H1 (cell line): Measurements from ENCODE around the gene PHC2. TPM values are rescaled to one million over a fixed set of nuclear protein-coding genes. Genes with fewer than 3 reads are reported as not detected.

ENCODE experiments used
- CTCF ChIA-PET: fragments of 300-600 bp; sonication (Branson Sonifier 250); formaldehyde crosslinking; loops from one replicate; lab custom pipeline; 2021; ENCODE audit not compliant: partially characterized antibody; lab: Charles Lee
- POLR2A ChIA-PET: fragments of 300-600 bp; sonication (Branson Sonifier 250); formaldehyde crosslinking; loops from one replicate; lab custom pipeline; 2021; ENCODE audit warnings: inconsistent platforms; ENCODE audit not compliant: partially characterized antibody; lab: Charles Lee
- DNase-seq, 2 experiments: peaks; one replicate each; pipeline versions ENCODE4 v3.0.0 to v3.0.0-alpha.2; 2010 to 2022; ENCODE audit warnings: low spot score in 2 of 2, low read depth in 1 of 2, mixed read lengths in 1 of 2
- FAIRE-seq: peaks from 2 replicates; lab custom pipeline; 2011; peaks lifted over from hg19 to GRCh38; lab: Jason Lieb, UNC
- H2AFZ ChIP-seq: 2 replicates; pipeline ENCODE4 v1.8.1; 2012; ENCODE audit warnings: low read length, inconsistent platforms
- H2AK5ac ChIP-seq: 2 replicates; pipeline ENCODE4 v1.6.1; 2013; ENCODE audit warnings: low read depth, low read length
- H2BK120ac ChIP-seq: replicated peaks from 2 replicates; pipeline ENCODE3; 2013; ENCODE audit warnings: low read depth, low read length, inconsistent platforms
- H2BK12ac ChIP-seq: 2 replicates; pipeline ENCODE4 v1.6.1; 2013; ENCODE audit warnings: low read depth, low read length
- H2BK15ac ChIP-seq: 2 replicates; pipeline ENCODE4 v1.6.1; 2013; ENCODE audit warnings: low read length
- H2BK20ac ChIP-seq: 2 replicates; pipeline ENCODE4 v1.6.1; 2013; ENCODE audit warnings: low read length
- H2BK5ac ChIP-seq: 2 replicates; pipeline ENCODE4 v1.6.1; 2013; ENCODE audit warnings: low read depth, low read length
- H3K14ac ChIP-seq: 2 replicates; pipeline ENCODE4 v1.6.1; 2013; ENCODE audit warnings: inconsistent platforms; ENCODE audit not compliant: insufficient read length
- H3K18ac ChIP-seq: 2 replicates; pipeline ENCODE4 v1.6.1; 2013; ENCODE audit warnings: low read length; ENCODE audit errors: extremely low read depth
- H3K23ac ChIP-seq: 2 replicates; pipeline ENCODE4 v1.6.1; 2013; ENCODE audit warnings: inconsistent platforms; ENCODE audit not compliant: insufficient read length
- H3K23me2 ChIP-seq: 2 replicates; pipeline ENCODE4 v1.6.1; 2013; ENCODE audit warnings: low read depth, low read length
- H3K27ac ChIP-seq: 2 replicates; pipeline ENCODE4 v1.6.1; 2011; ENCODE audit warnings: low read depth, low read length, inconsistent platforms
- H3K27me3 ChIP-seq, 4 experiments: replicated peaks in 1 of 4; 1 replicate in 1 of 4; 2 replicates in 3 of 4; pipeline versions ENCODE4 v1.6.1 to v1.8.1; 2011 to 2013; ENCODE audit warnings: low read length in 3 of 4, mild to moderate bottlenecking in 3 of 4, inconsistent platforms in 2 of 4, mixed read lengths in 2 of 4, moderate library complexity in 1 of 4; ENCODE audit not compliant: control insufficient read depth in 3 of 4, insufficient read depth in 3 of 4; ENCODE audit errors: extremely low read depth in 1 of 4
- H3K36me3 ChIP-seq, 4 experiments: 2 replicates each; pipeline versions ENCODE4 v1.6.1 to v1.8.1; 2011 to 2013; ENCODE audit warnings: mild to moderate bottlenecking in 4 of 4, low read length in 3 of 4, moderate library complexity in 2 of 4, control low read depth in 1 of 4, inconsistent platforms in 1 of 4; ENCODE audit not compliant: insufficient read depth in 4 of 4, control insufficient read depth in 2 of 4
- H3K4ac ChIP-seq: replicated peaks from 2 replicates; pipeline ENCODE3; 2013; ENCODE audit warnings: low read length, low read depth, mixed read lengths, inconsistent platforms; ENCODE audit not compliant: insufficient read length
- H3K4me1 ChIP-seq, 4 experiments: replicated peaks in 1 of 4; 1 replicate in 1 of 4; 2 replicates in 3 of 4; pipeline versions ENCODE4 v1.6.1 to v1.8.1; 2011 to 2013; ENCODE audit warnings: low read length in 3 of 4, inconsistent platforms in 2 of 4, mixed read lengths in 1 of 4; ENCODE audit not compliant: insufficient read depth in 4 of 4, control insufficient read depth in 3 of 4
- H3K4me2 ChIP-seq, 2 experiments: 2 replicates each; pipeline versions ENCODE4 v1.6.1 to v1.8.1; 2011 to 2013; ENCODE audit warnings: low read depth in 2 of 2, low read length in 2 of 2, control low read depth in 1 of 2, inconsistent platforms in 1 of 2, mild to moderate bottlenecking in 1 of 2; ENCODE audit not compliant: insufficient read depth in 1 of 2
- H3K4me3 ChIP-seq, 4 experiments: fragments of 200-600, 300-600 bp in 1 of 4; sonication (generic), shearing (Covaris generic), sonication (Bioruptor Twin) in 1 of 4; 2 replicates each; pipeline versions ENCODE4 v1.5.1 to v1.8.1; 2011 to 2016; ENCODE audit warnings: low read length in 4 of 4, low read depth in 3 of 4, control low read depth in 2 of 4, inconsistent platforms in 2 of 4, mild to moderate bottlenecking in 2 of 4, mixed read lengths in 1 of 4, moderate library complexity in 1 of 4; ENCODE audit not compliant: insufficient read depth in 2 of 4; ENCODE audit errors: extremely low read depth in 1 of 4
- H3K56ac ChIP-seq: replicated peaks from 2 replicates; pipeline ENCODE3; 2013; ENCODE audit warnings: low read depth, mild to moderate bottlenecking, mixed read lengths, low read length, inconsistent platforms; ENCODE audit not compliant: insufficient read length
- H3K79me1 ChIP-seq: 2 replicates; pipeline ENCODE4 v1.6.1; 2013; ENCODE audit warnings: low read depth, low read length, control low read depth
- H3K79me2 ChIP-seq, 2 experiments: 2 replicates each; pipeline versions ENCODE4 v1.6.1 to v1.8.1; 2012 to 2013; ENCODE audit warnings: low read length in 2 of 2, mild to moderate bottlenecking in 2 of 2, inconsistent platforms in 1 of 2; ENCODE audit not compliant: insufficient read depth in 2 of 2, control insufficient read depth in 1 of 2
- H3K9ac ChIP-seq, 4 experiments: replicated peaks in 1 of 4; 1 replicate in 1 of 4; 2 replicates in 3 of 4; pipeline versions ENCODE4 v1.6.1 to v1.8.1; 2011 to 2013; ENCODE audit warnings: low read depth in 3 of 4, low read length in 3 of 4, control low read depth in 2 of 4, mild to moderate bottlenecking in 2 of 4, moderate library complexity in 2 of 4, inconsistent platforms in 1 of 4; ENCODE audit errors: extremely low read depth in 1 of 4
- H3K9me3 ChIP-seq, 2 experiments: 2 replicates each; pipeline versions ENCODE4 v1.6.1 to v1.8.1; 2012 to 2013; ENCODE audit warnings: mild to moderate bottlenecking in 2 of 2, moderate library complexity in 2 of 2, control low read depth in 1 of 2, inconsistent platforms in 1 of 2, low read depth in 1 of 2, low read length in 1 of 2, mixed read lengths in 1 of 2; ENCODE audit not compliant: insufficient read depth in 2 of 2
- H4K20me1 ChIP-seq, 2 experiments: replicated peaks in 1 of 2; 2 replicates each; pipeline versions ENCODE3 to v1.8.1; 2011 to 2013; ENCODE audit warnings: inconsistent platforms in 2 of 2, low read length in 2 of 2, mild to moderate bottlenecking in 1 of 2; ENCODE audit not compliant: insufficient read depth in 2 of 2, control insufficient read depth in 1 of 2
- H4K5ac ChIP-seq: 2 replicates; pipeline ENCODE4 v1.6.1; 2013; ENCODE audit warnings: low read length, low read depth, mixed read lengths, inconsistent platforms; ENCODE audit not compliant: insufficient read length
- H4K8ac ChIP-seq: 2 replicates; pipeline ENCODE4 v1.8.0; 2013; ENCODE audit warnings: mild to moderate bottlenecking, moderate library complexity, low read length, inconsistent platforms; ENCODE audit not compliant: insufficient read depth; ENCODE audit errors: extremely low read depth
- H4K91ac ChIP-seq: replicated peaks from 2 replicates; pipeline ENCODE3; 2013; ENCODE audit warnings: low read length, mixed read lengths, inconsistent platforms; ENCODE audit not compliant: insufficient read length
- CEBPB ChIP-seq: IDR thresholded peaks from 2 replicates; pipeline ENCODE4 v1.6.1; 2012; ENCODE audit warnings: low read depth, low read length
- WGBS, 2 experiments: shearing (Covaris generic) in 1 of 2; methylation state at CpG; one replicate each; pipeline versions ENCODE4 v1.1.6 to v1.1.7; 2013 to 2015; ENCODE audit warnings: low lambda C conversion rate in 2 of 2, mixed read lengths in 2 of 2, inconsistent platforms in 1 of 2, low coverage in 1 of 2, missing lambda C conversion rate in 1 of 2; ENCODE audit not compliant: insufficient replicate concordance in 2 of 2, insufficient coverage in 1 of 2, insufficient read length in 1 of 2; ENCODE audit errors: extremely low coverage in 1 of 2, missing lambda C conversion rate in 1 of 2; 5-methylcytosine and 5-hydroxymethylcytosine counted together
- polyA plus RNA-seq, 7 experiments: library from polyadenylated mRNA; depleted of rRNA in 3 of 7; stranded (reverse) in 5 of 7; unstranded in 2 of 7; fragments of >200 nt in 5 of 7; fragments of 200-250 nt in 2 of 7; gene quantifications; 1 replicate in 5 of 7; 2 replicates in 1 of 7; 4 replicates in 1 of 7; pipeline versions ENCODE4 v1.2.1 to v1.2.3, GENCODE V29; 2011 to 2013; ENCODE audit warnings: missing spikeins in 2 of 7, mixed read lengths in 2 of 7
- total RNA-seq: library from RNA; stranded (reverse); fragmentation: NEBNext Ultra II Directional; extraction: Animal tissue kit (Norgen Biotek cat#: 25700); gene quantifications from 2 replicates; pipeline ENCODE4 v1.2.1, GENCODE V29; 2021

The PHC2 gene
- total and polyA plus RNA-seq, 2 of the 8 experiments (the other 6 are each of a cell fraction or from before 2014, with no cell fraction given) = 5.6 to 14.2 TPM

GRCh38 chr1:33424205-33424604, 6.7 kb downstream of the PHC2 start:
- no peaks in the 10 kb centered on the region for H4K20me1 ChIP-seq
- peak overlapping the region in 1 of 4 experiments; percentile 10; a peak in 1 of 8 replicates for H3K4me3 ChIP-seq
- 66% methylated on average over 4 of the region's 4 CpGs; no CpG with 5 or more reads in 1 of the 2 experiments for WGBS, 2 experiments
- no peak overlapping the region for H3K27ac ChIP-seq
- H2BK5ac ChIP-seq = no peak overlapping the region
- FAIRE-seq = no peak
- no peaks in the 10 kb centered on the region for H3K79me2 ChIP-seq
- peaks cover 0 to 12% (median 5%) of the 10 kb centered on the region in 4 experiments; a peak in 4 of 7 replicates for H3K4me1 ChIP-seq
- no peaks in the 10 kb centered on the region for H3K9me3 ChIP-seq
- peaks cover 0 to 4% (median 1%) of the 10 kb centered on the region in 4 experiments; a peak in 3 of 7 replicates for H3K27me3 ChIP-seq
- no peaks in the 10 kb centered on the region for H3K23me2 ChIP-seq
- H4K5ac ChIP-seq = no peak overlapping the region
- no peak overlapping the region for H4K91ac ChIP-seq
- H2AK5ac ChIP-seq = no peak overlapping the region
- no peak overlapping the region for H4K8ac ChIP-seq
- H2BK15ac ChIP-seq = no peak overlapping the region
- no peak overlapping the region for H3K14ac ChIP-seq
- no peak overlapping the region for H3K56ac ChIP-seq
- no peak overlapping the region for H2BK120ac ChIP-seq
- no peak overlapping the region for H3K9ac ChIP-seq
- H3K23ac ChIP-seq = no peak overlapping the region
- no peaks in the 10 kb centered on the region for H3K36me3 ChIP-seq
- CTCF ChIA-PET = no interaction called here
- H2AFZ ChIP-seq = no peak overlapping the region
- H2BK20ac ChIP-seq = no peak overlapping the region
- no peak overlapping the region for H2BK12ac ChIP-seq
- POLR2A ChIA-PET = no interaction called here
- no peak overlapping the region for H3K18ac ChIP-seq
- H3K79me1 ChIP-seq = no peaks in the 10 kb centered on the region; the same call in 1 of the 2 replicates
- no peak for DNase-seq
- no peak overlapping the region for H3K4ac ChIP-seq
- peak overlapping the region; percentile 27 to 28; a peak in 2 of 4 replicates for H3K4me2 ChIP-seq
- no peak for TF ChIP-seq CEBPB
